GM18858 (cell line): ENCODE measurements around the gene PNMA8C.

Source experiments
- ATAC-seq: cut with Tn5 transposase; IDR thresholded peaks from one replicate; pipeline ENCODE4 v1.9.1; 2021; ENCODE audit not compliant: unreplicated experiment

Gene PNMA8C

DNA sequence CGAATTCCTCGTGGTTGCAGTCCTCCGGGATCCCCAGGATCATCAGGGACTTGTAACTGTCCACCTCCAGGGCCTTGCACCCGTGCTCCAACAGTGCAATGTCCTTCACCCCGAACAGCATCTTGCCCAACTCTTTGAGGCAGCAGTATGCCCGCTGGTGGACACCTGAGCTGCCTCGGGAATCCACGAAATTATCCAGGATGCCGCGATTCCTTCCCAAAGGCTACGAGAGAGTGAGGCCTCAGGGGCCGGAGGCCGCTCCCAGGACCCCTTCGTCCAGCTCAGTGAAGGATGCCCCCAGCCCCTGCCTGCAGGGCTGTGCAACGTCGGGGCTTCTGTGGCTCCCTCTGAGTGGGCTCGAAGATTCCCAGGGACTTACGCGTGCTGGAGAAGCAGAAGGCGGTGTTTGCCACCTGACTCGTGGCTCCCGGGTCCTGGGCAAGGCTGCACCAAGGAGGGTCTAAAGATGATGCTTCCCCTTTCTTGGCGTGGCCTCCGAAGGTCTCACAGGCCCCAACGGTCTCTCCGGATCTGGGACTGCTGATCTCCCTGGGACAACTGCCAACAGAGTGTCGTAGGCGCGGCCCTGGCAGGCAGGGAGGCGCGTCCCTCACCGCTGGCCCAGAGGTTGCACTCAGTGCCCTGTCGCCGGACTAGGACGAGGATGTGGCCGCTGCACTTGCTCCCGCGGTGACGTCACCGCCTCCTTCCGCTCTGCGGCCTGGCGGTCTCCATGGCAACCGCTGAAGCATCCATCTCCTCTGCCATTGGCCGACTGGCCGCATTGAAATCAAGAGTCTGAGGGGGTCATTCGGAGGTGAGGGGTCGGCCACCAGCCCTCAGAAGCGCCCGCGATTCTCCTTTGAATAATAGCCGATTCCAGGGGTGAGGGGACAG lies at the start of gene PNMA8C:
Gene PNMA8C (minus strand): TSS at position 698 of the 897 bp plus-strand sequence. CDS start 577 bp downstream, at position 121.
- ATAC-seq = no peak

DNA sequence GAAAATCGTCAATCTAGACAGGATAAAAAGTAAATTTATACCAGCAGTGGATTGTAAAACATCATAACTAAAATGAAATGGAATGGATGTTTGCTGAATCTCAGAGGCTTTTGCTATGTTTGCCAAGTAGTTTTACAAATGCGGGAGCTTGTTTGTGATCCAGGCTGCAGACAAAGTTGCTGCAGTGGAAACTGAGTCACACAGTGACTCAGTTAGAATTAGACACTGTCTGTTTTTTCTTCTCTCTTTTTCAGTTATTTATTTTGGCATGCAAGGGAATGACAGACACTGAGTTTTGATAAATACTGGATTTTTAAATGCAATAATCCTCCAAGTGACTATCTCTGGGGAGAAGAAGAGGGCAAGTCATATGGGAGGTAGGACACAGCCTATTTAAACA lies 47.2 kb upstream of the PNMA8C start:
- no peak for ATAC-seq

DNA sequence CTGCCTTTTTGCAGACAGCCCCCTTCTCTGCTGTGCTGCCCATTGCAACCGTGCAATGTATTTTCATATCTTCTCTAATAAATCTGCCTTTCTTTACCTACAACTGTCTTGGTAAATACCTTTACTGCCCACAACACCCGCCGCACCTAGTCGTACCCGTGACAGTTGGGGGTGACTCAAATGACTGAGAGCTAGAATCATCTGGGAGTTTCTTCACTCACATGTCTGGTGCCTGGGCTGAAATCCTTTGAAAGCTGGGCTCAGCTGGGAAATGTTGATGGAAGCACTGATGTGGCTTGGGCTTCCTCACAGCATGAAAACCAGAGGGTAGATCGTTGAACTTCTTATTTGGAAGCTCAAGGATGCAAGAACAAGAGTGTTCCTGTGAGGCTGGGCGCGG lies 45.5 kb upstream of the PNMA8C start:
- no peak for ATAC-seq

DNA sequence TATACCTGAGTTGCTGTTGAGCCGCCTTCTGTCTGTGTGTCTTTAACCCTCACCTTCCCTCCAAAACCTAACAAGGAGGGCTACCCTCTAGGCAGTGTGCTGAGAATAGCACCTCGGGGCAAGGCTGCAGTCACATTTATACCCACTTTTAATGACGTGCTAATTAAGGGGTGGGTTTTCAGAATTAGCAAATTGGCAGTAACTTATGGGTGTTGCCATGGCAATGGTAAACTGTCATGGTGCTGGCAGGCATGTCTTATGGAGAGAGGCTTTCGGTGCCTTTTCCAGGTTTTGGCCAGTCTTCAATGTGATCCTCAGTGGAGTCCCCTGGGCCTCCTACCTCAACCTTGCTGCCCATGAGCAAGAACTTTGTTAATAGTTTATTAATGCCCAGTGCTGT lies 43.9 kb upstream of the PNMA8C start:
- ATAC-seq = no peak

DNA sequence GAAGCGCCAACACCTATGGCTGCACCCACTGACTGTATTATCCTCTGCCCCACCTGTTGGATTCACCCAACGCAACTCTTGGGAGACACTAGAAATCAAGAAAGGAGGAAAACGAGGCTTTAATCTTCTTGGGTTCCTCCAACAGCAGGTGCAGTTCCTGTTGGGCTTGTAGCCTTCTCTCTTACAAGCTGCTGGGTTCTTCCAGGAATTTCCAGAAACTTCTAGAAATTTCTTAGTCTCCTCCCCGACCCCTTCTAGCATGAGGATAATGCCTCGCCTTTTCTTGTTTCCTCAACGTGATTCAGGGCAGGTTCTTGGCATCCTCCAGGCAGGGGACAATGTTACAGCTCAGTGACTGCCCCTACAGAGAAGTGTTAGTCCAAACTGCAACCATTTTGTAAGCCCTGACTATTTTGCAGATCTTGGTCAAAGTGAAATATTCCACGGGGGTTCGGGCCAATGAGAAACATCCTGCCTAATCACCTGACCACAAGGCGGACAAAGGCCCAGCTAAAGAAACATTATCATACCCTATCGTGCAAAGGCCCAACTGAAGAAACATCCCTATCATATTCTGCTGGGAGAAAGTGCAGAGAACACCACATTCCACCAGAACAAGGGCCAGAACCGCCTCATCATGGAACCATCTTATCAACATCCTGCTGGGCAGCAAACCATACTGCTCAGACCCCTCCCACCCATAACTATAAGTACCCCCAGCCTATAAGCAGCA lies 43.2 kb upstream of the PNMA8C start:
- no peak for ATAC-seq

DNA sequence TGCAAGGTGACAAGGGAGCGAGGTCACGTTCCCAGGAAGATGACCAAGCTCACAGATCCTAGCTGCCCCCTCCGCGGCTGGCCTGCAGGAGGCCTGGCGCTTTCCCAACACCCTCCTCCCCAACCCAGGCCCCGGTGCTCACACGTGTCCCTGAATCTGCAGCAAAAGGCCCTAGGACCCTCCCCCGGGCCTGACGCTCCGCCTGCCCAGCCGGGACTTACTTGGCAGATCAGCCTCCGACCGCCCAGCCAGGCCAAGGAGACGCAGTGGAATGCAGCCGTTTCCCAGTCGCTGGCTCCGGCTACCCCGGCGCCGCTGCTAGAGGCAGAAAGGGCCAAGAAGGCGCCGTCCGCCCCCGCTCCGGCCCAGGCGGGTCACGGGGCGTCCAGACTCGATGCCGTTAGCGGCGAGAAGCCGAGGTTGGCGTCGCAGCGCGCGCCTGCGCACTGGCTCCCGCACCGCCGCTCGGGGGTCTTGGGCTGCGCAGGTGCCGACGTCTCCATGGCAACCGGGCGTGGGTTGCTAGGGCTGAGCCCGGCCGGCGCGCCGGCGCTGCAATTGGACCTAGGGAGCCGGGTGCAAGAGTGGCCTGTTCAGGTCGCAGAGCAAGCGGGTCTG lies 42.5 kb upstream of the PNMA8C start, which contains the start of gene PNMA8A:
Gene PNMA8A (minus strand): TSS at position 448 of the 618 bp plus-strand sequence. CDS start 528 bp downstream, outside the sequence.
- ATAC-seq = no peak

DNA sequence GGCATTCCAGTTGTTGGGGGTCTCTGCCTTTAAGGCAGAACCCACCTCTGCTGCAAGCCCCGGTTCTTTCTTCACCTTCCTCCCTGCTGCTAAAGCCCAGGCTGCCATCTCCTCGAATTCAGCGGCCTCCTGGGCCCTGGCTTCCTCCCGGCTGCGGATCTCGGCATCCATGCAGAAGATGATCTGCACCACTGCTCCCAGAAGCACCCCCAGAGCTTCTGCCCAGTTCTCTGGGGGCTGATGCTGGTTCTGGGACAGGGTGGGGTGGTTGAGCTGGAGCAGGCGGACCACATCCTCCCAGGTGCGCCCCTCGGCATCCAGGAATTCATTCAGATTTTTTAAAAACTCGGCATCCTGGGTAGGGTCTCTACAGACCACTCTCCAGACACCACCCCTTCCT lies 41.6 kb upstream of the PNMA8C start:
- no peak for ATAC-seq

DNA sequence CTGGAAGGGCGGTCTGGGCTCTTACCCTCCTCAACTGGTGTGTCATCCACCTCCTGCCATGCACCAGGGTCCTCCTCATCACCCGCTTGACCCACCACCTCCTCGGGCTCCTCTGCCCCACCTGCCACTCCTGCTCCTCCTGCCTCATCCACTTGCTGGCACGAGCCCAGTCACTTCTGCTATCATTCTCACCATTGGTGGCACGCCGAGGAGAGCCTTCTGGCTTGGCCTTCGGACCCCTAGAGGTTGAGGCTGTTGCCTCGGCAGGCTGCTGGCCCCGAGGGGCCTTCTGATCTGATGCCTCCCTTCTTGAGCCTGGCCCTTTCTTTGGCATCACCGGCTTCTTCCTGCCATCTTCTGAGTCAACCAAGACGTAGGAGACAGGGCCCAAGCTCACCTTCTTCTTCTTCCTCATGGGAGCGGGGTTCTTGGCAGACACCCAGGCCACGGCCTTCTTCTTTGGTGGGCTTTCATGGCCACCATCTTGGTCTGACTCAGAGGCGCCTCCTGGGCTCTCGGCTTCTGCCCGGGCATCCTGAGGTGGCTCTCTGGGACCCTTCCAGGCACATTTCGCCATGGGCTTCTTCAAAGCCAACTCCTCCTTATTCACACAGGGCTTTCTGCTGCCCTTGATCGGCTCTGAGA lies 40.9 kb upstream of the PNMA8C start:
- no peak for ATAC-seq

DNA sequence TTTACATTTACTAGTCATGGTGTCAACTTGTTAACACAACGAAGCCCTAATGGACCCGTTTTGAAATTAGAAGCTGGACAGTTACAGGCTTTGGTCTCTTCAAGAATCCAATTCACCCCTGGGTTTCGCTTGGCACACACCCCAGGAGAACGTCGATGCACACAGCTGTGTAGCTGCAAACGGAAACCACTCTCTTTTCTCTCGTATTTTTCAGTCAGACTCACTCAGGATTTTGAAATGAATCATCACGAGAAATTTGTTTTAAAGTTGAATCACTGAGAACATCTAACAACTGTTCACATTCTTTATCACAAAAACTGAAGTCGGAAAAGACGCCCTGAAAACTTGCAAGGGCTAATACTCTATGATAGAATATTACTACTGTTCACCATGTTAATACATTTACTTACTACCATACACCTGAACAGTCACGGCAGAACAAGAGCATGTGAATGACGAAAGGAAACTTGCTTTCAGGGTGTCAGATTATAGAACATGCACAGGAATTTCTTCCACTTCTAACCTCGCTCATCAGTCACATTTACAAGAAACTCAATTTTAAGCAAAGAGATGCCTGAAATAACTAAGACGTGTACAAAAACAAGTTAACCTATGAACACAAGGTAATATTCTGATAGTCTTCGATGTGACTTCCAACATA lies 37.9 kb upstream of the PNMA8C start:
- no peak for ATAC-seq

DNA sequence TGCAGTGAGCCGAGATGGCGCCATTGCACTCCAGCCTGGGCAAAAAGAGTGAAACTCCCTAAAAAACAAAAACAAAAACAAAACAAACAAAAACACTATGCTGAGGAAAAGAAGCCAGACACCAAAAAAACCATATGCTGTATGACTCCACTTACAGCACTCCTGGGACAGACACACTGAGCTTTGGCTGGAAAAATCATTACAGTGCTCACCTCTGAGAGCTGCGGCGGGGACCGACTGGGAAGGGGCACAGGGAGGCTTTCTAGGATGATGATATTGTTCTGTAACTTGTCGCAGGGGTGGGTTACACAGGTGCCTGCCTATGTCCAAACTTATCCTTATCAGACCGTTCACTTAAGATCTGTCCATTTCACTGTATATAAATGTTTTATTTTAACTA lies 34.8 kb upstream of the PNMA8C start:
- ATAC-seq = no peak

DNA sequence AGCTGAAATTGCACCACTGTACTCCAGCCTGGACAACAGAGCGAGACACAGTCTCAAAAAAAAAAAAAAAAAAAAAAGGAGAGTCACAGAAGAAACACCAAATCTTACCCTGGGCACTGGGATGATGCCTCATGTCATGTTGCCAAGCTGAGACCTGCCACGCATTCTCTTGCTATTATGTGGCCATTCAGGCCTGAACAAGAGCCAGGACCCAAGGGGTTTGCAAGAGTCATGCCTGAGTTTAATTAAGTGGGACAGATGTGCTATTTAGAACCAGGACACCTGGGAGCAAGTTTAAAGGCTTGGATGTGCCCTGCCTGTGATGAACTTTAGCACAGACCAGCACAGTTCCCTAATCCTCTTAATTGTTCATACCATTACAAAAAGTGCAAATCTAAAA lies 32.8 kb upstream of the PNMA8C start:
- ATAC-seq = no peak

DNA sequence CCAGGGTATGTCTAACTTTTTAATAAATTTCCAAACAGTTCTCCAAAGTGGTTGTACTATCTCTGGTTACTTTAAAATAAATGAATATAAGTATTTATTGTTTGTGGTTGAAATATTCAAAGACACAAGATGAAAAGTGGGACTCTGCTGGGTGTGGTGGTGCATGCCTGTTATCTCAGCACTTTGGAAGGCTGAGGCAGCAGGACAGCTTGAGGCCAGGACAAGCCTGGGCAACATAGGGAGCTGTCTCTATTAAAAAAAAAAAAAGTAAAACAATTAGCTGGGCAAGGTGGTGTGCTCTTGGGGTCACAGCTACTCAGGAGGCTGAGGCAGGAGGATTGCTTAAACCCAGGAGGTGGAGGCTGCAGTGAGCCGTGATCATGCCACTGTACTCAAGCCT lies 32.2 kb upstream of the PNMA8C start:
- no peak for ATAC-seq

DNA sequence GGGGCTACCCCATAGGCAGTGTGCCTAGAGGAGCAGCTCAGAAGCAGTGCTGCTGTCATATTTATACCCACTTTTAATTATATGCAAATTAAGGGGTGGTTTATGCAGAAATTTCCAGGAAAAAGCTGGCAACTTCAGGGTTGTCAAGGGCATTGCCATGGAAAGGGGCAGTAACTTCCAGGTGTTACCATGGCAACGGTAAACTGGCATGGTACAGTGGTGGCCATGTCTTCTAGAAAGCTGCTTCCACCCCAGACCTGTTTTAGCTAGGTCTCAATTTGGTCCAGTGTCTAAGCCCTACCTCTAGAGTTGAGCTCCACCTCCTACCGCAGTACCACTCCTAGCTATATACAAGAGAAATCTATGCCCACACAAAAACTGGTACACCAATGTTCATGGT lies 31.3 kb upstream of the PNMA8C start:
- ATAC-seq = no peak

DNA sequence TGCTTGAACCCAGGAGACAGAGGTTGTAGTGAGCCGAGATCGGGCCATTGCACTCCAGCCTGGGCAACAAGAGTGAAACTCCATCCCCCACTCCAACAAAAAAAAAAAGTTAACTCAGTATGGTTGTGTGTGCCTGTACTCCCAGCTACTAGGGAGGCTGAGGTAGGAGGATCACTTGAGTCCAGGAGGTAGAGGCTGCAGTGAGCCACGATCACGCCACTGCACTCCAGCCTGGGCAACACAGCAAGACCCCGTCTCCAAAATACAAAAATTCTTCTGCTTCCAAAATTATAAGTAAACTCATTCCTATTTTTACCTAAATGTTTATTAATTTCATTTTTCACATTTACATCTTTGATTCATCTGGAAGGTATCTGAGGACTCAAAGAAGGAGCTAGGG lies 28.2 kb upstream of the PNMA8C start:
- no peak for ATAC-seq

DNA sequence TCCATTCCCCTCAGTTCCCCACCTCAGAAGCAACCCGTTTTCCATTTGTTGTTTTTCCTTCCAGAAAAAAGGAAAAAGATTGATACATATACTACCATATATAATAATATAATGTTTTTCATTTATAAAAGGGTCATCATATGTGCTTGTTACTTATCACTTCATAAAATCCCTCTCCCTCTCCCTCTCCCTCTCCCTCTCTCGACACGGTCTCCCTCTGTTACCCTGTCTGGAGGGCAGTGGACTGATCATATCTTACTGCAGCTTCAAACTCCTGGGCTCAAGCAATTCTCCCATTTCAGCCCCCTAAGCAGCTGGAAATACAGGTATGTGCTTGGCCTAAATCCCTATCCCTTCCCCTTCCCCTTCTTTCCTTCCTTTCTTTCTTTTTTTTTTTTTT lies 25.5 kb upstream of the PNMA8C start:
- ATAC-seq = no peak

DNA sequence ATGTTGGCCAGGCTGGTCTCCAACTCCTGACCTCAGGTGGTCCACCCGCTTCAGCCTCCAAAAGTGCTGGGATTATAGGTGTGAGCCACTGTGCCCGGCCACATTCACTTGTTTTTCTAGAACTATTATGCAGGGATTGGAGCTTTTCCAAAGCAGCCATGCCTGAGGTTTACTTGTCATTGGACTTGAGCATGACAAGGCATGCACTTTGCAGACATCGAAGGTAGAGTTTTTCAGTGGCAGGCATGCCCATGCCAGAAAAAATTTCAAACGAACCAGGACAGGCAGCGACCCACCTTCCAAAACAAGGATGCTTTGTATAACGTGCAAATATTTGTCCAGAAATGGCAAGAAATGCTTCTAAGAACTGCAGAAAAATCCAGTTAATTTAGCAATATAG lies 24.9 kb upstream of the PNMA8C start:
- ATAC-seq = no peak

DNA sequence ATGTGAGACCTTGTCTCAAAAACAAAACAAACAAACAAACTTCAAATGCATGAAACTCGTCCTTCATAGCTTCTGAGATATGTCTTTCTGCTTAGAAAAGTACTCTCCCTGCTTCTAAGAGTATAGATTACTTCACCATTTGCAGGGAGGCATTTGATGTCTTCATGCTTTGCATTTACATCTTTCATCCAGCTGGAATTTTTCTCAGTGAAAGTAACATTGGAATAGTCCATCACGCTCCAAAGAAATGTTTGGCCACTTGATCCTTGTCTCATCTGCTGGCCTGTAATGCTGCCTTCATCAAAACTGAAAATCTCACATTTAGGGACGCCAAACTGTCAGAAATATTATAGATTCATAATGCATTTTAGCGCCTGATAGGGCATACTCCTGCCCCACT lies 23.4 kb upstream of the PNMA8C start:
- ATAC-seq = no peak

DNA sequence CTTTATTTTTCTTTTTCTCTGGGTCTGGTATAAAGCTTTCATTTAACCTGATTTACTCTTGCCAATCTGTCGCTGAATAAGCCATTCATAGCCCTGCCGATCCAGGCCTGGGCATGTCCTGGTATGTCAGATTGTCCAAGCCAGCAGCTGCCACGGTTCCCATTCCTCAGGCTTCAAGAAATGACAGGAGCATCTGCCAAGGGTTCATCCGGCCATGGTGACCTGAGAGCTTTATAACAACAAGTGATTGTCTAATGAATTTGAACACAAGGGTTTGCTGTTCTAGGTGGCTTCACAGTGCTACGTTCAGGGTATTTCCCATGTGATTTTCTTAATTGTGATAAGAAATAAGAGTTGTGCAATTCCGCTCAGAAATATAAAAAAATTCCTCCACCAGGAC lies 22.6 kb upstream of the PNMA8C start:
- ATAC-seq = no peak

DNA sequence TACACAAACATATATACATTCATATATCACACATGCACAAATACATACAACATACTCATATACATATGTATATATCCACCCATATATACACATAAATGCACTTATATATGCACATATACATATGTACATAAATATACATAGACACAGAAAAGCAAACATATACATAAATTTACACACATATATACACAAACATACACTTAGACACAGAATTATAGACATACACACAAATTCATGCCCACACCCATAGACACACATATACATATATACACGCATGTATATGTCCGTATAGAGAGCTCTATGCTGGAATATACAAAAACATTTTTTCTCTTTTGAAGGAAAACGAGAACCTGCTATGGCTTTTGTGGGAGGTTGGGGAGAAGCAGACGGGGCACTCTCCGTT lies 22.0 kb upstream of the PNMA8C start:
- ATAC-seq = no peak

DNA sequence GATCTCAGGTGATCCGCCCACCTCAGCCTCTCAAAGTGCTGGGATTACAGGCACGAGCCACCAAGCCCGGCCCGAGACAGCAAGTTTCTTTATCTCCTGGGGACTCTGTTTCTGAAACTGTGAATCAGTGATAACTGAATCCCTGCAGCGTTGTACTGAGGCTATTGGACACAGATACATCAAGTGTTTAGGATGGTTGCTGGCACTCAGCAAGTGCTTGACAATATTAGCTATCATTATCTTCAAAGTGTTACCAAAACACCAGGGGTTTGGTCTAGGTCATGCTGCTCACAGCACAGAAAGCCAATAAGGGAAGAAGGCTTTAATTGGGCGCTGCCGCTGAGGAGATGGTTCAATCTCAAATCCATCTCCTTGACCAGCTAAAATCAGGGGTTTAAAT lies 20.5 kb upstream of the PNMA8C start:
- ATAC-seq = no peak

DNA sequence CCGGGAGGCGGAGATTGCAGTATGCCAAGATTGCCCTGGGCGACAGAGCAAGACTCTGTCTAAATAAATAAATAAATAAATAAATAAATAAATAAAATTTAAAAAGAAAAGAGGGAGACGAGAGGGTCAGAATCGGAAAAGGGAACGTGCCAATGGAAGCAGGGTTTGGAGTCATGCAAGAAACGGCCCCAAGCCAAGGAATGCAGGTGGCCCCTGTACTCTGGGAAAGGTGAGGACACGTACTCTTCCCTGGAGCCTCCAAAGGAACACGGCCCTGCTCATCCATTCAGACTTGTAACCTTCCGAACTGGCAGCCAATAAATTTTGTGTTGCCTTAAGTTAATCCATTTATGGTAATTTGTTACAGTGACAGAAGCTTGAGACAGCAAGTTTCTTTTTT lies 19.9 kb upstream of the PNMA8C start:
- ATAC-seq = no peak
